Calu3 (cell line): ENCODE measurements around the gene EMC9. TPM values are rescaled to one million over a fixed set of nuclear protein-coding genes. Genes with fewer than 3 reads are reported as not detected.

ENCODE experiments used
- BruUV-seq: library from RNA; stranded (reverse); fragments of 400-500 nt; replicated peaks from 2 replicates; lab custom pipeline; 2021; lab: Mats Ljungman, UMichigan
- CTCF ChIA-PET: fragments of 300-600 bp; sonication (Branson Sonifier 250); formaldehyde crosslinking; loops from one replicate; lab custom pipeline; 2022; ENCODE audit warnings: antibody characterized with exemption; lab: Charles Lee
- DNase-seq: peaks from one replicate; pipeline ENCODE4 v3.0.0; 2022
- H3K27ac Mint-ChIP-seq: one replicate; pipeline ENCODE4 v1.8.0; 2022; ENCODE audit warnings: mixed read lengths; ENCODE audit not compliant: unreplicated experiment
- H3K27me3 Mint-ChIP-seq: one replicate; pipeline ENCODE4 v1.8.0; 2022; ENCODE audit warnings: mixed read lengths; ENCODE audit not compliant: unreplicated experiment
- H3K36me3 Mint-ChIP-seq: one replicate; pipeline ENCODE4 v1.8.0; 2022; ENCODE audit warnings: mild to moderate bottlenecking, moderate library complexity, mixed read lengths; ENCODE audit not compliant: insufficient read depth, unreplicated experiment
- H3K4me1 Mint-ChIP-seq: one replicate; pipeline ENCODE4 v1.8.0; 2022; ENCODE audit warnings: mild to moderate bottlenecking, low read depth, mixed read lengths; ENCODE audit not compliant: unreplicated experiment
- H3K4me3 Mint-ChIP-seq: one replicate; pipeline ENCODE4 v1.8.0; 2022; ENCODE audit warnings: mild to moderate bottlenecking, low read depth, moderate library complexity, mixed read lengths; ENCODE audit not compliant: unreplicated experiment
- H3K9me3 Mint-ChIP-seq: one replicate; pipeline ENCODE4 v1.8.0; 2022; ENCODE audit warnings: low read depth, mixed read lengths; ENCODE audit not compliant: unreplicated experiment
- intact Hi-C: fragments of 100-400 bp; cut with micrococcal nuclease; formaldehyde crosslinking; loops from one replicate; pipeline ENCODE4 v1.10.0; 2022; ENCODE audit not compliant: unreplicated experiment
- total RNA-seq: library from RNA; stranded (reverse); gene quantifications from 2 replicates; pipeline ENCODE4 v1.2.3, GENCODE V29; 2022
- TF ChIP-seq, protein P1 (sequence below): fragments of 200-600 bp; IDR thresholded peaks from one replicate; pipeline ENCODE4 v1.8.0; 2022; ENCODE audit warnings: antibody characterized with exemption; ENCODE audit not compliant: unreplicated experiment

Gene EMC9
- total RNA-seq, 1 experiment from 2014 or later: 38.0 TPM

DNA sequence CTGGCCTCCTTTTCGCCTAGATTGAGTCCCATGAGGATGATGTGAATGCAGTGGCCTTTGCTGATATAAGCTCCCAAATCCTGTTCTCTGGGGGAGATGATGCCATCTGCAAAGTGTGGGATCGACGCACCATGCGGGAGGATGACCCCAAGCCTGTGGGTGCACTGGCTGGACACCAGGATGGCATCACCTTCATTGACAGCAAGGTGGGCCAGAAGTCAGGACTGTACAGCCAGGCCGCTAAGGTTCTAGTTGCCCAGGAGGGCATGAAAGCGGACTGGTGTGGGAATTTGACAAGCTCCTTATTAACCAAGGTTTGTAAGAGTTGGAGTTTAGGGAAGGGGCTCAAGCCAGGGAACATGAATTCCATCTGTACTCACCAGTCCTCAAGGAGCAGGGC lies 21.7 kb downstream of the EMC9 start:
- intact Hi-C loops: no loop called here
- Mint-ChIP-seq H3K4me1 (peaks cover 19% of the 10 kb centered on the region), H3K27me3 (no peaks in the 10 kb centered on the region), H3K36me3 (peaks cover 43% of the 10 kb centered on the region), H3K27ac (no peak overlapping the region), H3K9me3 (no peaks in the 10 kb centered on the region), H3K4me3 (no peak overlapping the region)
- no TSS peak for BruUV-seq
- TF ChIP-seq, protein P1, sequence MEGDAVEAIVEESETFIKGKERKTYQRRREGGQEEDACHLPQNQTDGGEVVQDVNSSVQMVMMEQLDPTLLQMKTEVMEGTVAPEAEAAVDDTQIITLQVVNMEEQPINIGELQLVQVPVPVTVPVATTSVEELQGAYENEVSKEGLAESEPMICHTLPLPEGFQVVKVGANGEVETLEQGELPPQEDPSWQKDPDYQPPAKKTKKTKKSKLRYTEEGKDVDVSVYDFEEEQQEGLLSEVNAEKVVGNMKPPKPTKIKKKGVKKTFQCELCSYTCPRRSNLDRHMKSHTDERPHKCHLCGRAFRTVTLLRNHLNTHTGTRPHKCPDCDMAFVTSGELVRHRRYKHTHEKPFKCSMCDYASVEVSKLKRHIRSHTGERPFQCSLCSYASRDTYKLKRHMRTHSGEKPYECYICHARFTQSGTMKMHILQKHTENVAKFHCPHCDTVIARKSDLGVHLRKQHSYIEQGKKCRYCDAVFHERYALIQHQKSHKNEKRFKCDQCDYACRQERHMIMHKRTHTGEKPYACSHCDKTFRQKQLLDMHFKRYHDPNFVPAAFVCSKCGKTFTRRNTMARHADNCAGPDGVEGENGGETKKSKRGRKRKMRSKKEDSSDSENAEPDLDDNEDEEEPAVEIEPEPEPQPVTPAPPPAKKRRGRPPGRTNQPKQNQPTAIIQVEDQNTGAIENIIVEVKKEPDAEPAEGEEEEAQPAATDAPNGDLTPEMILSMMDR: no peak
- CTCF ChIA-PET: no interaction called here
- no peak for DNase-seq

DNA sequence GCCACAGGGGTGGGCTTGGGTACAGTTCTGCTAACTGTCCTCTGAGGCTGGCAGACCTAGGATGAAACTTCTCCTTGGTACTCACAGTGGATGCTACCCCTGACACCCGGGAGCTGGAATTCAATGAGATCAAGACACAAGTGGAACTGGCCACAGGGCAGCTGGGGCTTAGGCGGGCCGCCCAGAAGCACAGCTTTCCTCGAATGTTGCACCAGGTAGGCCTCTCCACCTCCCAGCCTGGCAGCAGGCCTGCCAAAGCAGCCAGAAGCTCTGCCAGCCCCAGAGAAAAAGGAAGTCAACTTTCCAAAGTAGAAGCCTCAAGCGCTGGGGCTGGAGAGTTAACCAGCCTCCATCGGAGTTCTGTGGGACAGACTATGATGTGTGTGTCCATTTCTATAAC lies 24.2 kb downstream of the EMC9 start:
- BruUV-seq: no TSS peak
- H3K27me3 Mint-ChIP-seq: no peaks in the 10 kb centered on the region
- H3K4me1 Mint-ChIP-seq: peaks cover 19% of the 10 kb centered on the region
- H3K9me3 Mint-ChIP-seq: no peaks in the 10 kb centered on the region
- TF ChIP-seq, protein P1: no peak
- CTCF ChIA-PET: no interaction called here
- no peak overlapping the region for H3K4me3 Mint-ChIP-seq
- intact Hi-C loops: no loop called here
- no peak overlapping the region for H3K27ac Mint-ChIP-seq
- peaks cover 47% of the 10 kb centered on the region for H3K36me3 Mint-ChIP-seq
- no peak for DNase-seq

DNA sequence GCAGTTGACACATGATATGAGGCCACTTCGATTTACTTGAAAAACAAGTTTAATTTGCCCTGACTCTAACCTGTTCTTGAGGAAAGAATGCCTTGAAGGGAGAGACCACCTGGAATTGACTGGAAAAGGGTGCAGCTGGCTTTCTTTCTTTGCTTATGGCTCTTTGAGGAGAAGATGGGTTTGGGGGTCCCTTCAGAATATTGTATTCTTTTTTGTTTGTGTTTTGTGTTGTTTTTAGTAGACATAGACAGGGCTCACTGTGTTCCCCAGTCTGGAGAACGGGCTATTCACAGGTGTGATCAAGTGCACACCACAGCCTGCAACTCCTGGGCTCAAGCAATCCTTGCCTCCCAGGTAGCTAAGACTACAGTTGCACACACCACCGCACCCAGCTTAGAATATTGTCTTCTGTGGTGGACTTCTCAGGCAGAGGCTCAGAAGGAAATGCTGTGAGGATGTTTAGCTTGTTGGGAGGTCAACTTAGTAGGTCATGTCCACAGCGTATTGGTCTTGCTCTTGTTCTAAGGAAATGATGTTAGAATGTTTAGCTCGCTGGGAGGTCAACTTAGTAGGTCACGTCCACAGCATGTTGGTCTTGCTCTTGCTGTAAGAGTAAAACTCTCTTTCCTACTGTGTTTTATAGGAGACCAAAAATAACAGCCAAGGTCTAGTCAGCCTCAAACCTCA lies 25.1 kb downstream of the EMC9 start:
- TF ChIP-seq, protein P1: no peak
- CTCF ChIA-PET: interaction anchor here (3.2 kb wide), 1 partner anchor 22 kb away, joined by 23 read pairs; the partner anchor contains the start of gene PCK2
- Mint-ChIP-seq H3K4me1 (peaks cover 19% of the 10 kb centered on the region), H3K27ac (peak overlapping the region; percentile 98), H3K36me3 (peaks cover 47% of the 10 kb centered on the region), H3K27me3 (no peaks in the 10 kb centered on the region), H3K4me3 (peak overlapping the region; percentile 82), H3K9me3 (no peaks in the 10 kb centered on the region)
- BruUV-seq: no TSS peak
- no peak for DNase-seq
- intact Hi-C loops: no loop called here

DNA sequence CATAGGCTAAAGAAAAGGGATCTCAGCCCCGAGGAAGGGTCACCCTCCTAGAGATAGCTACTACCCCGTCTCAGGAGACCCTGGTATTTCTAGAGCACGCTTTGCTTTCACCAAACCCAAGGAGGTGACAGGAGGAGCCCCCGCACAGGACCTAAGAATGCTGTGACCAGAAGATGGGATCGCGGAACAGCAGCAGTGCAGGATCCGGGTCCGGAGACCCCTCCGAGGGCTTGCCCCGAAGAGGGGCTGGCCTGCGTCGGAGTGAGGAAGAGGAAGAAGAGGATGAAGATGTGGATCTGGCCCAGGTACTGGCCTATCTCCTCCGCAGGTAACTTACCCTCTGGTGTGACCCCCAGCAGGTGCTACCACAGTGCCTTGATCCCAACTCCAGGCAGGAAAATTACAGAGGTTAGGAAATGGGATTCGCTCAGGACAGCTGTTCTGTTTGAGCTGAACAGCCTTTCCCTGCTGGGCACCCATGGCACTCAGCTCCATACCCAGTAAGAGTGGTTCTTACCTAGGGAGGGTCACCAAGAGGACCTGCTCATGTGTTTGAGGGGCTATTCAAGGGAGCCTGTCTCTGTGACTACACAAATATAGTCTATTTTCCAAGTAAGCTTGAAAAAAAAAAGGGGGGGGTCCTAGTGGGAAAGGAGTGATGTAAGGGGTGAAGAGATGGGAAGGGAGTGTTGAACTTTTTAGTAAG lies 25.8 kb downstream of the EMC9 start:
- intact Hi-C loops: loop anchor here (2.0 kb wide), 2 partner anchors 25 to 45 kb away; partner anchors contain the start of genes EMC9 and IRF9
- TSS peak; percentile 69 for BruUV-seq
- H3K4me3 Mint-ChIP-seq: peak overlapping the region; percentile 82

More for the DNA sequence above, 25.8 kb downstream of the EMC9 start:
- Mint-ChIP-seq H3K9me3 (no peaks in the 10 kb centered on the region), H3K4me1 (peaks cover 19% of the 10 kb centered on the region), H3K27me3 (no peaks in the 10 kb centered on the region), H3K27ac (peak overlapping the region; percentile 98), H3K36me3 (peaks cover 47% of the 10 kb centered on the region)
- no peak for DNase-seq
- TF ChIP-seq, protein P1: no peak
- CTCF ChIA-PET: interaction anchor here (1.4 to 3.2 kb wide), 6 partner anchors 21 to 57 kb away, joined by 5 to 23 read pairs (median 12); partner anchors contain the start of genes EMC9, IRF9, PCK2 and PSME2
